Endodermal cell (in vitro differentiated cells): Measurements from ENCODE around the gene GRIP1. TPM values are rescaled to one million over a fixed set of nuclear protein-coding genes. Genes with fewer than 3 reads are reported as not detected.

Source experiments
- DNase-seq: peaks from one replicate; pipeline ENCODE4 v3.0.0-alpha.2; 2017
- H3K27ac ChIP-seq: 2 replicates; pipeline ENCODE4 v1.5.1; 2013; ENCODE audit warnings: mild to moderate bottlenecking, low read depth, low read length, moderate library complexity
- H3K27me3 ChIP-seq: 2 replicates; pipeline ENCODE4 v1.6.1; 2013; ENCODE audit warnings: mild to moderate bottlenecking, low read length, moderate library complexity; ENCODE audit not compliant: insufficient read depth, control insufficient read depth, poor library complexity, severe bottlenecking
- H3K36me3 ChIP-seq: 2 replicates; pipeline ENCODE4 v1.7.0; 2013; ENCODE audit warnings: mild to moderate bottlenecking, low read length, moderate library complexity; ENCODE audit not compliant: control insufficient read depth, insufficient read depth
- H3K4me1 ChIP-seq: one replicate; pipeline ENCODE4 v1.7.0; 2013; ENCODE audit warnings: low read length; ENCODE audit not compliant: control insufficient read depth, insufficient read depth
- H3K4me3 ChIP-seq: 2 replicates; pipeline ENCODE4 v1.5.1; 2013; ENCODE audit warnings: mild to moderate bottlenecking, low read length, moderate library complexity
- H3K9ac ChIP-seq: 2 replicates; pipeline ENCODE4 v1.6.1; 2013; ENCODE audit warnings: mild to moderate bottlenecking, low read length, moderate library complexity; ENCODE audit not compliant: poor library complexity, severe bottlenecking; ENCODE audit errors: extremely low read depth
- H3K9me3 ChIP-seq: 2 replicates; pipeline ENCODE4 v1.6.1; 2013; ENCODE audit warnings: mild to moderate bottlenecking, low read length, moderate library complexity; ENCODE audit not compliant: control insufficient read depth
- H3K27ac Mint-ChIP-seq: 2 replicates; pipeline ENCODE4 v1.8.0; 2020; ENCODE audit warnings: mixed read lengths
- H3K27me3 Mint-ChIP-seq: 2 replicates; pipeline ENCODE4 v1.8.0; 2021; ENCODE audit warnings: mild to moderate bottlenecking, mixed read lengths; ENCODE audit not compliant: insufficient read depth
- H3K36me3 Mint-ChIP-seq: 2 replicates; pipeline ENCODE4 v1.8.0; 2020; ENCODE audit warnings: low read depth, mixed read lengths
- H3K4me1 Mint-ChIP-seq: 2 replicates; pipeline ENCODE4 v1.8.0; 2020; ENCODE audit warnings: mixed read lengths
- H3K4me3 Mint-ChIP-seq: 2 replicates; pipeline ENCODE4 v1.8.0; 2020; ENCODE audit warnings: mild to moderate bottlenecking, moderate library complexity, mixed read lengths
- H3K9me3 Mint-ChIP-seq: 2 replicates; pipeline ENCODE4 v1.8.0; 2020; ENCODE audit warnings: mild to moderate bottlenecking, mixed read lengths
- WGBS, 2 experiments: methylation state at CpG; one replicate each; pipeline versions ENCODE4 v1.1.5 to v1.1.7; 2013; ENCODE audit warnings: missing lambda C conversion rate in 2 of 2, mixed read lengths in 1 of 2; ENCODE audit not compliant: insufficient coverage in 1 of 2, insufficient read length in 1 of 2; 5-methylcytosine and 5-hydroxymethylcytosine counted together
- total RNA-seq, 2 donors: library from RNA; stranded (reverse); fragmentation: NEBNext Ultra II Directional in 1 of 2; extraction: Animal tissue kit (Norgen Biotek cat#: 25700) in 1 of 2; gene quantifications; 2 replicates in 1 of 2; 3 replicates in 1 of 2; pipeline ENCODE4 v1.2.1, GENCODE V29; 2021
- TF ChIP-seq, protein P1 (sequence below): fragments of 200-600 bp; sonication (generic); conservative IDR thresholded peaks from 2 replicates; pipeline ENCODE4 v1.5.0; 2021; ENCODE audit warnings: antibody characterized with exemption, mild to moderate bottlenecking

GRIP1 gene
- total RNA-seq, 2 donors from 2014 or later, result 41.0 to 47.6 TPM

DNA sequence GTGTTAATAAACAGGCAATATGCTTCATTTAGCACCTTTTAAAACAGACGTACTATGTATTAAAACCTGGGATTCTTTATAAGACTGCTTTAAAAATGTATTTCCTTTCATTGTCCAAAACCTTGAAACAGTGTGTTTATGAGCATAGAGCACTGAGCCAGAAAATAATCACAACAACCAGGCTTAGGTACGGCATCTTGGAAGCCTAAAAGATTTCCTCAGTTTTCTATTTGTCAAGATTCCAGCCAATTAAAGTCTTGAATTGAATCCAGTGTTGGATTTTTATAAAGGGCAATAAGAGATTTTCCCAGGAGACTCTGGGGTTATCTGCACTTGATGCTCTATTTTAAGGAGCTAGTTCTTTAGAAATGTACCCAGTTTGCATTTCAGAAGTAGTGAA lies 80.3 kb downstream of the GRIP1 start:
- no peak for DNase-seq
- no peak overlapping the region for H3K9ac ChIP-seq
- WGBS, 2 experiments, result 85 to 100% methylated on average over 2 of the region's 2 CpGs
- no peaks in the 10 kb centered on the region for H3K36me3 Mint-ChIP-seq
- H3K4me1 Mint-ChIP-seq, result peaks cover 40% of the 10 kb centered on the region
- H3K4me3 Mint-ChIP-seq, result no peak overlapping the region
- no peak overlapping the region for H3K4me3 ChIP-seq
- H3K27me3 Mint-ChIP-seq, result no peaks in the 10 kb centered on the region
- H3K27ac Mint-ChIP-seq, result no peak overlapping the region
- H3K36me3 ChIP-seq, result no peaks in the 10 kb centered on the region
- H3K9me3 Mint-ChIP-seq, result no peaks in the 10 kb centered on the region
- no peaks in the 10 kb centered on the region for H3K4me1 ChIP-seq
- no peaks in the 10 kb centered on the region for H3K9me3 ChIP-seq
- no peaks in the 10 kb centered on the region for H3K27me3 ChIP-seq
- H3K27ac ChIP-seq, result no peak overlapping the region
- TF ChIP-seq, protein P1, sequence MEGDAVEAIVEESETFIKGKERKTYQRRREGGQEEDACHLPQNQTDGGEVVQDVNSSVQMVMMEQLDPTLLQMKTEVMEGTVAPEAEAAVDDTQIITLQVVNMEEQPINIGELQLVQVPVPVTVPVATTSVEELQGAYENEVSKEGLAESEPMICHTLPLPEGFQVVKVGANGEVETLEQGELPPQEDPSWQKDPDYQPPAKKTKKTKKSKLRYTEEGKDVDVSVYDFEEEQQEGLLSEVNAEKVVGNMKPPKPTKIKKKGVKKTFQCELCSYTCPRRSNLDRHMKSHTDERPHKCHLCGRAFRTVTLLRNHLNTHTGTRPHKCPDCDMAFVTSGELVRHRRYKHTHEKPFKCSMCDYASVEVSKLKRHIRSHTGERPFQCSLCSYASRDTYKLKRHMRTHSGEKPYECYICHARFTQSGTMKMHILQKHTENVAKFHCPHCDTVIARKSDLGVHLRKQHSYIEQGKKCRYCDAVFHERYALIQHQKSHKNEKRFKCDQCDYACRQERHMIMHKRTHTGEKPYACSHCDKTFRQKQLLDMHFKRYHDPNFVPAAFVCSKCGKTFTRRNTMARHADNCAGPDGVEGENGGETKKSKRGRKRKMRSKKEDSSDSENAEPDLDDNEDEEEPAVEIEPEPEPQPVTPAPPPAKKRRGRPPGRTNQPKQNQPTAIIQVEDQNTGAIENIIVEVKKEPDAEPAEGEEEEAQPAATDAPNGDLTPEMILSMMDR, result no peak

DNA sequence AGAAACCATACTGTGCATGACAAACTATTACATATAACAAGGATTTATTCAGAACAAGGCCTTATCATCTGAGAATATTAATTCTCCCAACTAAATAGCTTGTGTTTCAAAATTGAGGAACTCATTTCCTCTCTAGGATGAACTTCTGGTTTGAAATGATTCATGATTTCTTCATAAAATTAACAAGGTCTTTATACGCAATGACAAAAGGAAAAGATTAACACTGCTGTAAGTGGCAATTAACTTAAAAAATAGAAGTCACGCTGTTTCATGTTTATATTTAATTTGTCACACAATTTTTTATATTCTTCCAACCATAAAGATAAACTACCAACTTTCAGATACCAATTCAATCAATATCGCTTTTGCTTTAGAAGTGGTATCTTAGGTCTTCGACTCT lies 80.8 kb downstream of the GRIP1 start:
- H3K27me3 ChIP-seq, result no peaks in the 10 kb centered on the region
- no peak overlapping the region for H3K27ac ChIP-seq
- Mint-ChIP-seq H3K9me3 (no peaks in the 10 kb centered on the region), H3K27me3 (no peaks in the 10 kb centered on the region), H3K36me3 (no peaks in the 10 kb centered on the region), H3K4me3 (no peak overlapping the region), H3K4me1 (peaks cover 40% of the 10 kb centered on the region), H3K27ac (no peak overlapping the region)
- H3K4me3 ChIP-seq, result no peak overlapping the region
- no peaks in the 10 kb centered on the region for H3K9me3 ChIP-seq
- H3K4me1 ChIP-seq, result no peaks in the 10 kb centered on the region
- whole genome bisulfite sequencing, 2 experiments, result 96 to 100% methylated on average over 2 to 4 of the region's 4 CpGs
- H3K9ac ChIP-seq, result no peak overlapping the region
- no peaks in the 10 kb centered on the region for H3K36me3 ChIP-seq
- TF ChIP-seq, protein P1, result no peak
- no peak for DNase-seq

DNA sequence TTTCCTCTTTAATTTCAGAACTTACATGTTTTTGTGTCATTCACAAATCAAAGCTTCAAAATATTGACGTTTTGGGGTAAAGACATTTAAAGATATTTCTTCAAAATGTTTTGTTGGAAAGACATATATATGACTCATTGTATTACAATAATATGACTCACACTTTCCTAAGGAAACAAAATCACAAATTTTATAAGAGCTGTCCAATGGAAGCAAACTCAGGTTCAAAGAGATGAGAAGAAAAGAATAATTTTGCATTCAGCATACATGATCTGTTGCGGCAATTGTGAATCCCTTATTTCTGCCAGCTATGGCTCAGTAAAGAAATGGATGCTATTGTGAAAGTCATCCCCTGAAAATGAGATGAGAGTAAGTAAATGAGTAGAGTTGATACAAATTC lies 82.7 kb downstream of the GRIP1 start:
- Histone ChIP-seq H3K4me1 (no peaks in the 10 kb centered on the region), H3K27ac (no peak overlapping the region), H3K36me3 (no peaks in the 10 kb centered on the region), H3K9ac (no peak overlapping the region), H3K27me3 (no peaks in the 10 kb centered on the region), H3K9me3 (no peaks in the 10 kb centered on the region), H3K4me3 (no peak overlapping the region)
- H3K36me3 Mint-ChIP-seq, result no peaks in the 10 kb centered on the region
- WGBS, 2 experiments, result 91 to 100% methylated on average over 1 of the region's 2 CpGs
- H3K4me3 Mint-ChIP-seq, result no peak overlapping the region
- no peaks in the 10 kb centered on the region for H3K9me3 Mint-ChIP-seq
- TF ChIP-seq, protein P1, result no peak
- DNase-seq, result no peak
- peaks cover 32% of the 10 kb centered on the region for H3K4me1 Mint-ChIP-seq
- H3K27ac Mint-ChIP-seq, result no peak overlapping the region
- H3K27me3 Mint-ChIP-seq, result no peaks in the 10 kb centered on the region
